Lower leg skin (tissue), 3 donors: ENCODE measurements around the gene ICAM5.

Experiments
- POLR2A ChIP-seq, 2 donors: fragments of 450-650 bp; IDR thresholded peaks; one replicate each; pipeline ENCODE4 v1.6.1; 2016 to 2017; ENCODE audit warnings: antibody characterized with exemption in 2 of 2, mild to moderate bottlenecking in 1 of 2, moderate library complexity in 1 of 2
- TF ChIP-seq, protein P1 (sequence below), 3 donors: fragments of 450-650 bp; IDR thresholded peaks; one replicate each; pipeline ENCODE4 v1.5.1; 2016; ENCODE audit warnings: antibody characterized with exemption in 3 of 3, mild to moderate bottlenecking in 3 of 3, moderate library complexity in 2 of 3

- TF ChIP-seq, protein P1, sequence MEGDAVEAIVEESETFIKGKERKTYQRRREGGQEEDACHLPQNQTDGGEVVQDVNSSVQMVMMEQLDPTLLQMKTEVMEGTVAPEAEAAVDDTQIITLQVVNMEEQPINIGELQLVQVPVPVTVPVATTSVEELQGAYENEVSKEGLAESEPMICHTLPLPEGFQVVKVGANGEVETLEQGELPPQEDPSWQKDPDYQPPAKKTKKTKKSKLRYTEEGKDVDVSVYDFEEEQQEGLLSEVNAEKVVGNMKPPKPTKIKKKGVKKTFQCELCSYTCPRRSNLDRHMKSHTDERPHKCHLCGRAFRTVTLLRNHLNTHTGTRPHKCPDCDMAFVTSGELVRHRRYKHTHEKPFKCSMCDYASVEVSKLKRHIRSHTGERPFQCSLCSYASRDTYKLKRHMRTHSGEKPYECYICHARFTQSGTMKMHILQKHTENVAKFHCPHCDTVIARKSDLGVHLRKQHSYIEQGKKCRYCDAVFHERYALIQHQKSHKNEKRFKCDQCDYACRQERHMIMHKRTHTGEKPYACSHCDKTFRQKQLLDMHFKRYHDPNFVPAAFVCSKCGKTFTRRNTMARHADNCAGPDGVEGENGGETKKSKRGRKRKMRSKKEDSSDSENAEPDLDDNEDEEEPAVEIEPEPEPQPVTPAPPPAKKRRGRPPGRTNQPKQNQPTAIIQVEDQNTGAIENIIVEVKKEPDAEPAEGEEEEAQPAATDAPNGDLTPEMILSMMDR (IDR thresholded peaks at IDR 0.05): no peak
- no peak for TF ChIP-seq POLR2A (IDR thresholded peaks at IDR 0.05)
These were observed 32.7 kb upstream of the ICAM5 start for GRCh38 chr19:10256970-10257615.
